Measurements from ENCODE around the gene OR51B4. TPM values are rescaled to one million over a fixed set of nuclear protein-coding genes. Genes with fewer than 3 reads are reported as not detected.

OR51B4 gene
- total RNA-seq, 1 donor from 2014 or later = 0.40 TPM

Other genes starting within 250 kb of the OR51B4 start
- not detected for gene OR52E2, start 242.3 kb downstream of the OR51B4 start, total RNA-seq
- gene OR52E1, start 232.4 kb downstream of the OR51B4 start, total RNA-seq = not detected
- gene OR52A5, start 163.6 kb downstream of the OR51B4 start, total RNA-seq = not detected
- gene OR52A1, start 147.2 kb downstream of the OR51B4 start, total RNA-seq = not detected
- gene OR51V1, start 101.3 kb downstream of the OR51B4 start, total RNA-seq = not detected
- 16,523 TPM for gene HBB, start 74.9 kb downstream of the OR51B4 start, total RNA-seq
- 38.4 TPM for gene HBD, start 67.5 kb downstream of the OR51B4 start, total RNA-seq
- gene HBG1, start 52.1 kb downstream of the OR51B4 start, total RNA-seq = 5.3 TPM
- 6.1 TPM for gene HBG2, start 47.2 kb downstream of the OR51B4 start, total RNA-seq
- not detected for gene HBE1, start 32.0 kb downstream of the OR51B4 start, total RNA-seq
- 0.40 TPM for gene OR51B2, start 22.4 kb upstream of the OR51B4 start, total RNA-seq
- gene OR51B5, start 41.6 kb upstream of the OR51B4 start, total RNA-seq = 1.4 TPM
- gene OR51B6, start 49.6 kb upstream of the OR51B4 start, total RNA-seq = not detected
- not detected for gene OR51M1, start 81.9 kb upstream of the OR51B4 start, total RNA-seq
- not detected for gene OR51Q1, start 120.2 kb upstream of the OR51B4 start, total RNA-seq
- not detected for gene OR51I1, start 139.6 kb upstream of the OR51B4 start, total RNA-seq
- gene OR51I2, start 147.4 kb upstream of the OR51B4 start, total RNA-seq = not detected
- not detected for gene OR52D1, start 186.7 kb upstream of the OR51B4 start, total RNA-seq
- gene UBQLN3, start 208.0 kb upstream of the OR51B4 start, total RNA-seq = 1.1 TPM
- 1.5 TPM for gene UBQLNL, start 214.8 kb upstream of the OR51B4 start, total RNA-seq
- 0.89 TPM for gene OR52H1, start 246.6 kb upstream of the OR51B4 start, total RNA-seq